H1 (cell line): Measurements from ENCODE around the gene EDC3. TPM values are rescaled to one million over a fixed set of nuclear protein-coding genes. Genes with fewer than 3 reads are reported as not detected.

ENCODE experiments used
- CTCF ChIA-PET: fragments of 300-600 bp; sonication (Branson Sonifier 250); formaldehyde crosslinking; loops from one replicate; lab custom pipeline; 2021; ENCODE audit not compliant: partially characterized antibody; lab: Charles Lee
- POLR2A ChIA-PET: fragments of 300-600 bp; sonication (Branson Sonifier 250); formaldehyde crosslinking; loops from one replicate; lab custom pipeline; 2021; ENCODE audit warnings: inconsistent platforms; ENCODE audit not compliant: partially characterized antibody; lab: Charles Lee
- DNase-seq, 2 experiments: peaks; one replicate each; pipeline versions ENCODE4 v3.0.0 to v3.0.0-alpha.2; 2010 to 2022; ENCODE audit warnings: low spot score in 2 of 2, low read depth in 1 of 2, mixed read lengths in 1 of 2
- FAIRE-seq: peaks from 2 replicates; lab custom pipeline; 2011; peaks lifted over from hg19 to GRCh38; lab: Jason Lieb, UNC
- H2AFZ ChIP-seq: 2 replicates; pipeline ENCODE4 v1.8.1; 2012; ENCODE audit warnings: low read length, inconsistent platforms
- H2AK5ac ChIP-seq: 2 replicates; pipeline ENCODE4 v1.6.1; 2013; ENCODE audit warnings: low read depth, low read length
- H2BK120ac ChIP-seq: replicated peaks from 2 replicates; pipeline ENCODE3; 2013; ENCODE audit warnings: low read depth, low read length, inconsistent platforms
- H2BK12ac ChIP-seq: 2 replicates; pipeline ENCODE4 v1.6.1; 2013; ENCODE audit warnings: low read depth, low read length
- H2BK15ac ChIP-seq: 2 replicates; pipeline ENCODE4 v1.6.1; 2013; ENCODE audit warnings: low read length
- H2BK20ac ChIP-seq: 2 replicates; pipeline ENCODE4 v1.6.1; 2013; ENCODE audit warnings: low read length
- H2BK5ac ChIP-seq: 2 replicates; pipeline ENCODE4 v1.6.1; 2013; ENCODE audit warnings: low read depth, low read length
- H3K14ac ChIP-seq: 2 replicates; pipeline ENCODE4 v1.6.1; 2013; ENCODE audit warnings: inconsistent platforms; ENCODE audit not compliant: insufficient read length
- H3K18ac ChIP-seq: 2 replicates; pipeline ENCODE4 v1.6.1; 2013; ENCODE audit warnings: low read length; ENCODE audit errors: extremely low read depth
- H3K23ac ChIP-seq: 2 replicates; pipeline ENCODE4 v1.6.1; 2013; ENCODE audit warnings: inconsistent platforms; ENCODE audit not compliant: insufficient read length
- H3K23me2 ChIP-seq: 2 replicates; pipeline ENCODE4 v1.6.1; 2013; ENCODE audit warnings: low read depth, low read length
- H3K27ac ChIP-seq: 2 replicates; pipeline ENCODE4 v1.6.1; 2011; ENCODE audit warnings: low read depth, low read length, inconsistent platforms
- H3K27me3 ChIP-seq, 4 experiments: replicated peaks in 1 of 4; 1 replicate in 1 of 4; 2 replicates in 3 of 4; pipeline versions ENCODE4 v1.6.1 to v1.8.1; 2011 to 2013; ENCODE audit warnings: low read length in 3 of 4, mild to moderate bottlenecking in 3 of 4, inconsistent platforms in 2 of 4, mixed read lengths in 2 of 4, moderate library complexity in 1 of 4; ENCODE audit not compliant: control insufficient read depth in 3 of 4, insufficient read depth in 3 of 4; ENCODE audit errors: extremely low read depth in 1 of 4
- H3K36me3 ChIP-seq, 4 experiments: 2 replicates each; pipeline versions ENCODE4 v1.6.1 to v1.8.1; 2011 to 2013; ENCODE audit warnings: mild to moderate bottlenecking in 4 of 4, low read length in 3 of 4, moderate library complexity in 2 of 4, control low read depth in 1 of 4, inconsistent platforms in 1 of 4; ENCODE audit not compliant: insufficient read depth in 4 of 4, control insufficient read depth in 2 of 4
- H3K4ac ChIP-seq: replicated peaks from 2 replicates; pipeline ENCODE3; 2013; ENCODE audit warnings: low read length, low read depth, mixed read lengths, inconsistent platforms; ENCODE audit not compliant: insufficient read length
- H3K4me1 ChIP-seq, 4 experiments: replicated peaks in 1 of 4; 1 replicate in 1 of 4; 2 replicates in 3 of 4; pipeline versions ENCODE4 v1.6.1 to v1.8.1; 2011 to 2013; ENCODE audit warnings: low read length in 3 of 4, inconsistent platforms in 2 of 4, mixed read lengths in 1 of 4; ENCODE audit not compliant: insufficient read depth in 4 of 4, control insufficient read depth in 3 of 4
- H3K4me2 ChIP-seq, 2 experiments: 2 replicates each; pipeline versions ENCODE4 v1.6.1 to v1.8.1; 2011 to 2013; ENCODE audit warnings: low read depth in 2 of 2, low read length in 2 of 2, control low read depth in 1 of 2, inconsistent platforms in 1 of 2, mild to moderate bottlenecking in 1 of 2; ENCODE audit not compliant: insufficient read depth in 1 of 2
- H3K4me3 ChIP-seq, 4 experiments: fragments of 200-600, 300-600 bp in 1 of 4; sonication (generic), shearing (Covaris generic), sonication (Bioruptor Twin) in 1 of 4; 2 replicates each; pipeline versions ENCODE4 v1.5.1 to v1.8.1; 2011 to 2016; ENCODE audit warnings: low read length in 4 of 4, low read depth in 3 of 4, control low read depth in 2 of 4, inconsistent platforms in 2 of 4, mild to moderate bottlenecking in 2 of 4, mixed read lengths in 1 of 4, moderate library complexity in 1 of 4; ENCODE audit not compliant: insufficient read depth in 2 of 4; ENCODE audit errors: extremely low read depth in 1 of 4
- H3K56ac ChIP-seq: replicated peaks from 2 replicates; pipeline ENCODE3; 2013; ENCODE audit warnings: low read depth, mild to moderate bottlenecking, mixed read lengths, low read length, inconsistent platforms; ENCODE audit not compliant: insufficient read length
- H3K79me1 ChIP-seq: 2 replicates; pipeline ENCODE4 v1.6.1; 2013; ENCODE audit warnings: low read depth, low read length, control low read depth
- H3K79me2 ChIP-seq, 2 experiments: 2 replicates each; pipeline versions ENCODE4 v1.6.1 to v1.8.1; 2012 to 2013; ENCODE audit warnings: low read length in 2 of 2, mild to moderate bottlenecking in 2 of 2, inconsistent platforms in 1 of 2; ENCODE audit not compliant: insufficient read depth in 2 of 2, control insufficient read depth in 1 of 2
- H3K9ac ChIP-seq, 4 experiments: replicated peaks in 1 of 4; 1 replicate in 1 of 4; 2 replicates in 3 of 4; pipeline versions ENCODE4 v1.6.1 to v1.8.1; 2011 to 2013; ENCODE audit warnings: low read depth in 3 of 4, low read length in 3 of 4, control low read depth in 2 of 4, mild to moderate bottlenecking in 2 of 4, moderate library complexity in 2 of 4, inconsistent platforms in 1 of 4; ENCODE audit errors: extremely low read depth in 1 of 4
- H3K9me3 ChIP-seq, 2 experiments: 2 replicates each; pipeline versions ENCODE4 v1.6.1 to v1.8.1; 2012 to 2013; ENCODE audit warnings: mild to moderate bottlenecking in 2 of 2, moderate library complexity in 2 of 2, control low read depth in 1 of 2, inconsistent platforms in 1 of 2, low read depth in 1 of 2, low read length in 1 of 2, mixed read lengths in 1 of 2; ENCODE audit not compliant: insufficient read depth in 2 of 2
- H4K20me1 ChIP-seq, 2 experiments: replicated peaks in 1 of 2; 2 replicates each; pipeline versions ENCODE3 to v1.8.1; 2011 to 2013; ENCODE audit warnings: inconsistent platforms in 2 of 2, low read length in 2 of 2, mild to moderate bottlenecking in 1 of 2; ENCODE audit not compliant: insufficient read depth in 2 of 2, control insufficient read depth in 1 of 2
- H4K5ac ChIP-seq: 2 replicates; pipeline ENCODE4 v1.6.1; 2013; ENCODE audit warnings: low read length, low read depth, mixed read lengths, inconsistent platforms; ENCODE audit not compliant: insufficient read length
- H4K8ac ChIP-seq: 2 replicates; pipeline ENCODE4 v1.8.0; 2013; ENCODE audit warnings: mild to moderate bottlenecking, moderate library complexity, low read length, inconsistent platforms; ENCODE audit not compliant: insufficient read depth; ENCODE audit errors: extremely low read depth
- H4K91ac ChIP-seq: replicated peaks from 2 replicates; pipeline ENCODE3; 2013; ENCODE audit warnings: low read length, mixed read lengths, inconsistent platforms; ENCODE audit not compliant: insufficient read length
- BCL11A ChIP-seq, 2 experiments: IDR thresholded peaks; one replicate each; pipeline ENCODE4 v1.6.1; 2011; ENCODE audit warnings: low read depth in 2 of 2, low read length in 2 of 2, mild to moderate bottlenecking in 2 of 2
- BRCA1 ChIP-seq: IDR thresholded peaks from 2 replicates; pipeline ENCODE4 v1.6.1; 2012; ENCODE audit warnings: low read depth, low read length, improper control_type of control experiment
- CTBP2 ChIP-seq: IDR thresholded peaks from 2 replicates; pipeline ENCODE4 v1.7.0; 2011; ENCODE audit warnings: borderline replicate concordance, mild to moderate bottlenecking, moderate library complexity, mixed read lengths, low read length; ENCODE audit not compliant: insufficient read depth, insufficient read length
- GABPA ChIP-seq: IDR thresholded peaks from 2 replicates; pipeline ENCODE4 v1.6.1; 2011; ENCODE audit warnings: mild to moderate bottlenecking, low read length, moderate library complexity, borderline replicate concordance; ENCODE audit not compliant: insufficient read depth
- KDM1A ChIP-seq: fragments of 200-600, 300-600 bp; sonication (generic); IDR thresholded peaks from 2 replicates; pipeline ENCODE4 v1.7.1; 2016; ENCODE audit warnings: mild to moderate bottlenecking, low read length, borderline replicate concordance
- POLR2AphosphoS5 ChIP-seq: IDR thresholded peaks from 2 replicates; pipeline ENCODE4 v1.6.1; 2011; ENCODE audit warnings: low read depth, low read length
- RNF2 ChIP-seq: fragments of 200-900, 300-1000 bp; sonication (generic); IDR thresholded peaks from 2 replicates; pipeline ENCODE4 v1.7.1; 2016; ENCODE audit warnings: borderline replicate concordance, low read depth, mild to moderate bottlenecking, antibody characterized with exemption, low read length; ENCODE audit not compliant: poor library complexity, severe bottlenecking; ENCODE audit errors: missing control alignments
- SIX5 ChIP-seq: IDR thresholded peaks from 2 replicates; pipeline ENCODE4 v1.6.1; 2011; ENCODE audit warnings: mild to moderate bottlenecking, low read depth, low read length
- SP2 ChIP-seq: IDR thresholded peaks from 2 replicates; pipeline ENCODE4 v1.6.1; 2012; ENCODE audit warnings: mild to moderate bottlenecking, low read length, inconsistent platforms
- YY1 ChIP-seq: IDR thresholded peaks from 2 replicates; pipeline ENCODE4 v1.6.1; 2011; ENCODE audit warnings: low read depth, mild to moderate bottlenecking, low read length
- WGBS, 2 experiments: shearing (Covaris generic) in 1 of 2; methylation state at CpG; one replicate each; pipeline versions ENCODE4 v1.1.6 to v1.1.7; 2013 to 2015; ENCODE audit warnings: low lambda C conversion rate in 2 of 2, mixed read lengths in 2 of 2, inconsistent platforms in 1 of 2, low coverage in 1 of 2, missing lambda C conversion rate in 1 of 2; ENCODE audit not compliant: insufficient replicate concordance in 2 of 2, insufficient coverage in 1 of 2, insufficient read length in 1 of 2; ENCODE audit errors: extremely low coverage in 1 of 2, missing lambda C conversion rate in 1 of 2; 5-methylcytosine and 5-hydroxymethylcytosine counted together
- polyA plus RNA-seq, 7 experiments: library from polyadenylated mRNA; depleted of rRNA in 3 of 7; stranded (reverse) in 5 of 7; unstranded in 2 of 7; fragments of >200 nt in 5 of 7; fragments of 200-250 nt in 2 of 7; gene quantifications; 1 replicate in 5 of 7; 2 replicates in 1 of 7; 4 replicates in 1 of 7; pipeline versions ENCODE4 v1.2.1 to v1.2.3, GENCODE V29; 2011 to 2013; ENCODE audit warnings: missing spikeins in 2 of 7, mixed read lengths in 2 of 7
- total RNA-seq: library from RNA; stranded (reverse); fragmentation: NEBNext Ultra II Directional; extraction: Animal tissue kit (Norgen Biotek cat#: 25700); gene quantifications from 2 replicates; pipeline ENCODE4 v1.2.1, GENCODE V29; 2021
- TF ChIP-seq, protein P1 (sequence below): IDR thresholded peaks from 2 replicates; pipeline ENCODE4 v1.6.1; 2011; ENCODE audit warnings: low read depth, mild to moderate bottlenecking, low read length; ENCODE audit not compliant: insufficient read depth

EDC3 gene
- total and polyA plus RNA-seq, 2 of the 8 experiments (the other 6 are each of a cell fraction or from before 2014, with no cell fraction given) = 45.0 to 50.8 TPM

DNA sequence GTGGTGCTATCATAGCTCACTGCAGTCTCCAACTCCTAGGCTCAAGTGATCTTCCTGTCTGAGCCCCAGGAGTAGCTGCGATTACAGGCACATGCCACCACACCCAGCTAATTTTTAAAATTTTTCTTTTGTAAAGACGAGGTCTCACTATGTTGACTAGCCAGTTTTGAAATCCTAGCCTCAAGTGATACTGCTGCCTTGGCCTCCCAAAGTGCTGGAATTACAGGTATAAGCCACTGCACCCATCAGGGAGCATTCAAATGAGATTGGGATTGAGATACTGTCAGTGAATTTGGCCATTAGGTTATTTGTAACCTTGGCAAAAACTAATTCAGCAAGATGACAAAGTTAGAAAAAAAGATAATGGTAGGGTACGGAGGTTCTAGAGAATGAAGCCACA lies 21.7 kb downstream of the EDC3 start:
- FAIRE-seq = no peak
- H2BK20ac ChIP-seq = no peak overlapping the region
- no peak overlapping the region for H3K4ac ChIP-seq
- peaks cover 3% of the 10 kb centered on the region; the same call in 1 of the 2 replicates for H3K79me1 ChIP-seq
- no peak overlapping the region for H2BK12ac ChIP-seq
- H2BK5ac ChIP-seq = no peak overlapping the region
- no peaks in the 10 kb centered on the region for H3K27me3 ChIP-seq
- peaks cover 6 to 17% (median 12%) of the 10 kb centered on the region in 4 experiments; a peak in 5 of 8 replicates for H3K36me3 ChIP-seq
- H3K4me3 ChIP-seq = no peak overlapping the region
- WGBS, 2 experiments = 94% methylated on average over 3 of the region's 3 CpGs; no CpG with 5 or more reads in 1 of the 2 experiments
- H3K27ac ChIP-seq = no peak overlapping the region
- H4K5ac ChIP-seq = no peak overlapping the region
- ChIA-PET CTCF (interaction anchor here (0.7 to 1.3 kb wide), 5 partner anchors 15 to 227 kb away, joined by 3 to 4 read pairs (median 3); no protein-coding TSS in a partner anchor), POLR2A (interaction anchor here (1.1 kb wide), 1 partner anchor 125 kb away, joined by 3 read pairs; no protein-coding TSS in a partner anchor)
- peaks cover 2 to 5% of the 10 kb centered on the region in 2 experiments for H4K20me1 ChIP-seq
- H2BK15ac ChIP-seq = no peak overlapping the region
- no peak overlapping the region for H3K9ac ChIP-seq
- no peaks in the 10 kb centered on the region for H3K9me3 ChIP-seq
- no peak for DNase-seq
- peaks cover 0 to 20% of the 10 kb centered on the region in 2 experiments; a peak in 2 of 4 replicates for H3K79me2 ChIP-seq
- H2AK5ac ChIP-seq = no peak overlapping the region
- H2BK120ac ChIP-seq = no peak overlapping the region
- H2AFZ ChIP-seq = no peak overlapping the region
- no peaks in the 10 kb centered on the region for H3K4me1 ChIP-seq
- H4K8ac ChIP-seq = no peak overlapping the region
- H3K56ac ChIP-seq = no peak overlapping the region
- TF ChIP-seq YY1 (no peak), KDM1A (no peak), CTBP2 (no peak), GABPA (no peak), SIX5 (no peak), BCL11A (IDR thresholded peaks at IDR 0.05; ENCODE audit: low read depth in 2 of 2, low read length in 2 of 2) (no peak), BRCA1 (no peak), SP2 (no peak), RNF2 (no peak), POLR2AphosphoS5 (no peak)
- TF ChIP-seq, protein P1, sequence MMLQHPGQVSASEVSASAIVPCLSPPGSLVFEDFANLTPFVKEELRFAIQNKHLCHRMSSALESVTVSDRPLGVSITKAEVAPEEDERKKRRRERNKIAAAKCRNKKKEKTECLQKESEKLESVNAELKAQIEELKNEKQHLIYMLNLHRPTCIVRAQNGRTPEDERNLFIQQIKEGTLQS = no peak
- TF ChIP-seq, all 59 proteins: peak for 0
- Histone ChIP-seq H3K23ac (no peak overlapping the region), H3K14ac (no peak overlapping the region), H3K4me2 (no peak overlapping the region), H3K18ac (no peak overlapping the region), H3K23me2 (no peaks in the 10 kb centered on the region), H4K91ac (no peak overlapping the region)
